HG03457 (cell line): Measurements from ENCODE around the gene CEACAM16.
A peak's percentile ranks its signal among the peaks of the same experiment; 100 is the strongest.
"Not testable (repeated sequence)": the region's sequence is repeated elsewhere in the genome, so short reads cannot be mapped to it uniquely, and the experiment has no call there.

Experiments
- ATAC-seq: cut with Tn5 transposase; IDR thresholded peaks from one replicate; pipeline ENCODE4 v1.9.1; 2021; ENCODE audit warnings: moderate number of reproducible peaks; ENCODE audit not compliant: unreplicated experiment

CEACAM16 gene, protein sequence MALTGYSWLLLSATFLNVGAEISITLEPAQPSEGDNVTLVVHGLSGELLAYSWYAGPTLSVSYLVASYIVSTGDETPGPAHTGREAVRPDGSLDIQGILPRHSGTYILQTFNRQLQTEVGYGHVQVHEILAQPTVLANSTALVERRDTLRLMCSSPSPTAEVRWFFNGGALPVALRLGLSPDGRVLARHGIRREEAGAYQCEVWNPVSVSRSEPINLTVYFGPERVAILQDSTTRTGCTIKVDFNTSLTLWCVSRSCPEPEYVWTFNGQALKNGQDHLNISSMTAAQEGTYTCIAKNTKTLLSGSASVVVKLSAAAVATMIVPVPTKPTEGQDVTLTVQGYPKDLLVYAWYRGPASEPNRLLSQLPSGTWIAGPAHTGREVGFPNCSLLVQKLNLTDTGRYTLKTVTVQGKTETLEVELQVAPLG

DNA sequence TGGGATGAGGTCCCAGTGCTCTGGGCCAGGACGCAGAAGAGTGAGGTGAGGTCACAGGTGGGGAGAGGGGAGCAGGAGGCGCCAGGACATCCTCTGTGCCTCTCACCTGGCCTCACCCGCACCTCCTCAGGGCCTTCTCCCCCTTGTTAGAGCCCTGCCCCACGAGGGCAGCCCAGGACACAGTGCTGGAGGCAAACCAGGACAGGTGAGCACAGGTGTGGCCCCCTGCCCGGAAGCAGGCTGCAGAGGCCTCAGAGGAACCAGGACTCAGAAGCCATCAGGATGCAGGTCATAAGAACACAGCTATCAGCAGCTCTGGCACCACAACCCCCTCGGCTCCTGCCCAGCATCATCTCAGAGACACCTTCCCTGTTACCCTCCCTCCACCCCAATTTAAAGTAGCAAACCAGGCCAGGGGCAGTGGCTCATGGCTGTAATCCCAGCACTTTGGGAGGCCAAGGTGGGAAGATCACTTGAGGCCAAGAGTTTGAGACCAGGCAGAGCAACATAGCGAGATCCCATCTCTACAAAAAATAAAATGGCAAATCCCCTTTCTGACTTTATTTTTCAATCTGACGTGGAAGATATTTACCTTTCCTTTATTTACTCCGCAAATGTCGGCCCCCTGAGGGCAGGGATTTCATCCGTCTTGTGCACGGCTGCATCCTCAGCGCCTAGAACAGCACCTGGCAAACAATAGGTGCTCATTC, at the start of gene CEACAM16:
Gene CEACAM16 (plus strand): TSS at position 660 of the 710 bp plus-strand sequence. CDS start 2,306 bp downstream, outside the sequence.
- ATAC-seq, result no peak

DNA sequence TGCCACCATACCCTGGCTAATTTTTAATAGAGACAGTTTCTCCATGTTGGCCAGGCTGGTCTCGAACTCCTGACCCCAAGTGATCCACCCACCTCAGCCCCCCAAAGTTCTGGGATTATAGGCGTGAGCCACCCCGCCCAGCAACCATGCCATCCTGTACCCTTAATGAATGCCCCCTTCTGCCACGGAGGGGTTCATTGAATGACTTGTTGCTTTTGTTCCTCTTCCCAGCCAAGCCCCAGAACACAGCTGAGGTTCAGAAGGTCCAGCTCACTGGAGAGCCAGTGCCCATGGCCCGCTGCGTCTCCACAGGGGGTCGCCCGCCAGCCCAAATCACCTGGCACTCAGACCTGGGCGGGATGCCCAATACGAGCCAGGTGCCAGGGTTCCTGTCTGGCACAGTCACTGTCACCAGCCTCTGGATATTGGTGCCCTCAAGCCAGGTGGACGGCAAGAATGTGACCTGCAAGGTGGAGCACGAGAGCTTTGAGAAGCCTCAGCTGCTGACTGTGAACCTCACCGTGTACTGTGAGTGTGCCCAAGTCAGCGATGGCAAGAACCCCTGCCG, 49.3 kb upstream of the CEACAM16 start:
- ATAC-seq, result no peak

DNA sequence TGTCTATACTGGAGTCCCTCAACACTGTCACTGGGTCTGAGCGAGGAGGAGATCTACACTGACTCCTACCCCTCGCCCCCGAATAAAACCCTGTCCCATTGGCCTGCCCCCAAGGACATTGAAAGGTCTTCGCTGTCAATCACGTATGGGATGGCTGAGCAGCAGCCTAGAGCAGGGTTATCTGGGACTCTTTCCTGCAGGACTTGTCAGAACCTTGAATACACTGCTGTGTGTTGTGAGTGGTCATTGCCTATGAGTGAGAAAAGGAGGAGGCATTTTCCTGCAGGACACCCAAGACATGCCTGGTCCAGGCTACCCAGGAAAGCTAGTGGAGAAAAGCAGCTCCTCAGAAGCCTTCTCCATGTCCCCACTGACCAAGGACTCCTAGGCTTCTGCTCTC, 45.6 kb upstream of the CEACAM16 start:
- no peak for ATAC-seq

DNA sequence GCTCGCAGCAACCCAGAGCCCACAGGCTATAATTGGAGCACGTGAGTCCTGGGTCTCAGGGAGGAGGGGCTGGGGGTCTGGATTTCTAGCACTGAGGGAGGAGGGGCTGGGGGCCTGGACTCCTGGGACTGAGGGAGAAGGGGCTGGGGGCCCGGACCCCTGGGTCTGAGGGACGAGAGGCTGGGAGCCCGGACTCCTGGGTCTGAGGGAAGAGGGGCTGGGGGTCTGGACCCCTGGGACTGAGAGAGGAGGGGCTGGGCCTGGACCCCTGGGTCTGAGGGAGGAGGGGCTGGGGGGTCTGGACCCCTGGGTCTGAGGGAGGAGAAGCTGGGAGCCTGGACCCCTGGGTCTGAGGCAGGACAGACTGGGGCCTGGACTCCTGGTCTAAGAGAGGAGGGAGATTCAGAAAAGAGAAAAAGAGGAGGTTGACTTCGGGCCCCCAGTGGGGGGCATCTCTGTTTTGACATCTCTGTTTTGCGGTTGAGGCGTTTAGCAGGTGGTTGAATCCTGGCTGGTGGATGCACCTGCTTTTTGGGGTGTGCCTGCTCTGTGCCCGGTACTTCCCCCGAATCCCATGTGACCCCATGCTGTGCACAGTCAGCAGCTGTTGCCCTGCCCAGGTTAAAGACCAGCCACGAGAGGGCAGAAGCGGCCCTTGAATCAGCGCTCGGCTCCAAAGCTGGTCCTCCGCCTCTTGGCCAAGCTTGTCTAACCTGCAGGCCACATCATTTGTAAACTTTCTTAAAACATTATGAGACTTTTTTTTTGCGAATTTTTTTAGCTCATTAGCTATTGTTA, 44.8 kb upstream of the CEACAM16 start:
- ATAC-seq, result peak; percentile 59

DNA sequence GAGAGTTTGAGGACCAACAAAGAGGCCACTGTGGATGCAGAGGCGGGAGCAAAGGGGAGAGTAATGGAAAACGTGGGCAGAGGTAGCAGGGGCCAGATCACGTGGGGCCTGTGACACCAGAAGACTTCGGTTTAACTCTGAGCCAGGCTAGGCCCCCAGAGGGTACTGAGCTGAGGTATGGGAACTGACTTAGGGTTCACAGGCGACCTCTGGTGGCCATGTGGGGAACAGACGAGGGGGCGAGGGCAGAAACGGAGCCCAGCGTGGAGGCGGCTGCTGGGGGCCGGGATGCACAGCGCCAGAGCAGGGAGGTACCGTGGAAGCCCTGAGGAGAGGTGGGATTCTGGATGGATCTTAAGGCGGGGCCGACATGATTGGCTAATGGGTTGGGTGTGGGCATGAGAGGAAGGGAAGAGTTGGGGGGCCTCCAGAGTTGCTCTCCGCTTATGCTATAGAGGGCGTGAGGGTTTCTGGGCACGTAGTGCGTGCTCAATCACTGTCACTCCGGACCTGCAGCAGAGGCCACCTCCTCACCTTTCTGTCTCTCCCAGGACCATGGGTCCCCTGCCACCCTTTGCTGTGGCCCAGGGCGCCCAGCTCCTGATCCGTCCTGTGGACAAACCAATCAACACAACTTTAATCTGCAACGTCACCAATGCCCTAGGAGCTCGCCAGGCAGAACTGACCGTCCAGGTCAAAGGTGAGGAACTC, 41.6 kb upstream of the CEACAM16 start:
- ATAC-seq, result no peak

DNA sequence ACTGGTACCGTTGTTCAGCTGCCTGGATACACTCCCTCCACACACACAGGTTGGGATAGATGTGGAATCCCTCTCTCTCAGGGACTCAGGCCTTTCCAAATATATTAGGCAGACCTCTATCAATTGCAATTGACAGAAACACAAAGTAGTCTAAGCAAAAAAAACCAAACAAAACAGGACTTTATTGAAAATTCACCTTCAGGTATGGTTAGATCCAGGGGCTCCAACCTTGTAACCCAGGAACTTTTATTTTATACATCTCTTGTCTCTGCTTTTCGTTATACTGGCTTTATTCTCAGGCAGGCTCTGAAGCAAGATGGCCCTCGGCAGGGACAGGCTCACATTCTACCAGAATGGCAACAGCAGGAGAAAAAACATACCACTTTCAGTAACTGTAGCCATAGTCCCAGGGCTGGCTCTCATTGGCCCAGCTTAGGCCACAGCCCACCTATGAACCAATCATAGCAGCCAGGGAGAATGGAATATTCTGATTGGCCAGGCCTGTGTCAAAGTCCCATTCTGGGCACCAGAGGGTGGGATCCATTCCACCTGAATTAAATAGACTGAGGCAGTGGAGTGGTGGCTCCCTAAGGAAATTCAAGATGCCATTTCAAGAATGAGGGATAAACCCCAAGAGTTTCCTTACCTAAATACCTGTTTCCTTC, 40.8 kb upstream of the CEACAM16 start:
- ATAC-seq, result no peak

DNA sequence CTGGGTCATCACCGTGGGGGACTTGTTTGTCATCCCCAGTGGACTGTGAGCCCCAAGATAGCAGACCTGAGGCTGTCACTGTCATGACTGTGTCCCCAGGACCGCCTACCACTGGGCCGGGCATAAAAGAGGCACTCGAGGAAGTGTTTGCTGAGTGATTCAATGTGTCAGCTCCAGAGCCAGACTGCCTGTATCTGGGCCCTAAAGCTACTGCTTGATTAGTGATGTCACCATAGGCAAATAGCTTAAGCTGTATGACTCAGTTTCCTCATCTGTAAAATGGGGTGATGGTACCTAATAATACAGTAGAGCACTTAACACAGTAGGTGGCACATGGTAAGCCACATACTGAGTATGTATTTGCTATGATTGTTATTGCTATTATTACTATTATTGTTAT, 38.9 kb upstream of the CEACAM16 start:
- no peak for ATAC-seq

DNA sequence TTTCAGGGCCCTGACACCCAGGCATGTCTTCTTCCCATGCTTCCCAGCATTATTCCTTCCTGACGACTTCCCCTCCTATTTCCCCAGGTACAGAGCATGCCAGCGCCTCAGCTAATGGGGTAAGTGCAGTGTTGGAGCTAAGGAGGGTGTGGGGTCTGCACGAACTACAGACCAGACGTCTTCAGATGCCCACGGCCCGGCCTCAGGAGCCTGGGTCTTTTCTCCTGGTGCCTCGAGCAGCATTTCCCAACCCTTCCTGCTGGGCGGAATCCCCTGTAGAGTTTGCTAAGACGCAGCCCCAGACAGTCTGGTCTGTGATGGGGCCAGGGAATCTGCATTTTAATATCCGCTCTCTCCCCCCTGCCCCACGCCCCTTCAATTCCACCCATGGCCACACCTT, 37.7 kb upstream of the CEACAM16 start:
- ATAC-seq, result no peak

DNA sequence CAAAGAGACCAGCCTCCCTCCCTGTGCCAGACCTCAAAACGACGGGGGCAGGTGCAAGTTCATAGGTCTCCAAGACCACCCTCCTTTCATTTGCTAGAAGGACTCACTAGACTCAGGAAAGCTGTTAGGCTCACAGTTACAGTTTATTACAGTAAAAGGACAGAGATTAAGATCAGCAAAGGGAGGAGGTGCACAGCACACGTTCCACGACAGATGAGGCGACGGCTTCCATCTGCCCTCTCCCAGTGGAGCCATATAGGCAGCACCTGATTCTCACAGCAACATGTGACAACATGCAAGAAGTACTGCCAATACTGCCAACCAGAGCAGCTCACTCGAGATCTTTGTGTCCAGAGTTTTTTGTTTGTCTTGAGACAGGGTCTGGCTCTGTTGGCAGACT, 37.0 kb upstream of the CEACAM16 start:
- no peak for ATAC-seq

DNA sequence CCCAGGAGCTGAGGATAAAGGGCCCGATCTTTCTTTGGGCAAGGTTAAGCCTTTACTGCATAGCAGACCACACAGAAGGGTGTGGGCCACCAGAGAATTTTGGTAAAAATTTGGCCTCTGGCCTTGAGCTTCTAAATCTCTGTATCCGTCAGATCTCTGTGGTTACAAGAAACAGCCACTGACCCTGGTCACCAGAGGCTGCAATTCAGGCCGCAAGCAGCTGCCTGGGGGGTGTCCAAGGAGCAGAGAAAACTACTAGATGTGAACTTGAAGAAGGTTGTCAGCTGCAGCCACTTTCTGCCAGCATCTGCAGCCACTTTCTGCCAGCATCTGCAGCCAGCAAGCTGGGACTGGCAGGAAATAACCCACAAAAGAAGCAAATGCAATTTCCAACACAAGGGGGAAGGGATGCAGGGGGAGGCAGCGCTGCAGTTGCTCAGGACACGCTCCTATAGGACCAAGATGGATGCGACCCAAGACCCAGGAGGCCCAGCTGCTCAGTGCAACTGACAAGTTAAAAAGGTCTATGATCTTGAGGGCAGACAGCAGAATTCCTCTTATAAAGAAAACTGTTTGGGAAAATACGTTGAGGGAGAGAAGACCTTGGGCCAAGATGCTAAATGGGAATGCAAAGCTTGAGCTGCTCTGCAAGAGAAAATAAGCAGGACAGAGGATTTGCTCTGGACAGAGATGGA, 36.1 kb upstream of the CEACAM16 start:
- no peak for ATAC-seq

DNA sequence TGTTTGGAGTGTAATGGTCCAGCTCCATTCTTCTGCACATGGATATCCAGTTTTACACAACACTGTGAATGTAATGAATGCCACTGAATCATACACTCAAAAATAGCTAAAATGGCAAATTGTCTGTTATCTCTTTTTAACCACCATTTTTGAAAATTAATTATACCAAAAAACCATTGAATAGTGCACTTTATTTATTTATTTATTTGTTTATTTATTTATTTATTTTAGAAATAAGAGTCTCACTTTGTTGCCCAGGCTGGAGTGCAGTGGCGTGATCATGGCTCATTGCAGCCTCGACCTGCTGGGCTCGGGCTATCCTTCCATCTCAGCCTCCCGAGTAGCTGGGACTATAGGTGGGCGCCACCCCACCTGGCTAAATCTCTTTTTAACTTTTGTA, 35.0 kb upstream of the CEACAM16 start:
- ATAC-seq, result no peak

DNA sequence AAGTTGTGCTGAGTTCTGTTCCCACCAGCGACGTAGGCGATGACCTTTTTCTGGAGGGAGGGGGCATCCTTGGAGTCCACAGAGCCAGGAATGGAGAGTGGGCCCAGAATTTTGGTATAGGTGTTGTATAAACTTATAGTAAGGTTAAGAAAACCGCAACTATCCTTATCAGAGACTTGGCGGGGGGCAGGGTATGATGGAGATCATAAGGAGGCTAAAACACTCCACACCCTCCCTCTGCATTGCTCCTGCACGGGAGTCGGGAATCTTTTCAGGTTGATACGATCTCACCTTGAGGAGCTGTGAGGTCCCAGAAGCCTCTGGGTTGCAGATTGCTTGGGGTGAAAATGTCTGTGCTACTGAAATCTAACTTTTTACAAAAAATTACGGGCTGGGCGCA, 34.0 kb upstream of the CEACAM16 start:
- ATAC-seq, result no peak

DNA sequence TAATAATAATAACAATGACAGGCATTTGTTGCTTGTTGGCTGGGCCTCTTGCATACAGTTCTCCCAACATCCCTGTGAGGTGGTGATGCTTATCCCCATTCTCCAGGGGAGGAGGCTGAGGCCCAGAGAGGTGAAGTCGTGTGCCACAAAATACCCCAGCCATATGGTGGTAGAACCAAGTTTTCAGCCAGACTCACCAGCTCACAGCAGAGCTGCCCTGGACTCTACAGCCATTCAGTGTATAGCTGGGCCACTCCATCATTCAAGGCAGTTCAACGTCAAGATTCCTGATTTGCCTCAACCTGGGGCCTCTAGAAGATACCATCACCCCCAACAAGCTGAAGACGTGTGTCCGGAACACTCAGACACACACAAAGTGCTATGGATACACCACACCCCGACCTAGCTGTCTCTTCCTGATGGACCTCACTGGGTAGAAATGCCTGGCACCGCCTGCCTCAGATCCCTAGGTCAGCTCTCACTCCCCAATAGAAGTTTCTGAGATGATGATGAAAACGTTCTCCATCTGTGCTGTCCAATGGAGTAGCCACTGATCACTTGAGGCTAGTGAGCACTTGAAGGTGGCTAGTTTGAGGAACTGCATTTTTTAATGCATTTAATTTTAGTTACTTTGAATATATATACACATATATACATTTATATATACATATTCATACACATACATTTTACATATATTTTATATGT, 31.9 kb upstream of the CEACAM16 start:
- no peak for ATAC-seq

DNA sequence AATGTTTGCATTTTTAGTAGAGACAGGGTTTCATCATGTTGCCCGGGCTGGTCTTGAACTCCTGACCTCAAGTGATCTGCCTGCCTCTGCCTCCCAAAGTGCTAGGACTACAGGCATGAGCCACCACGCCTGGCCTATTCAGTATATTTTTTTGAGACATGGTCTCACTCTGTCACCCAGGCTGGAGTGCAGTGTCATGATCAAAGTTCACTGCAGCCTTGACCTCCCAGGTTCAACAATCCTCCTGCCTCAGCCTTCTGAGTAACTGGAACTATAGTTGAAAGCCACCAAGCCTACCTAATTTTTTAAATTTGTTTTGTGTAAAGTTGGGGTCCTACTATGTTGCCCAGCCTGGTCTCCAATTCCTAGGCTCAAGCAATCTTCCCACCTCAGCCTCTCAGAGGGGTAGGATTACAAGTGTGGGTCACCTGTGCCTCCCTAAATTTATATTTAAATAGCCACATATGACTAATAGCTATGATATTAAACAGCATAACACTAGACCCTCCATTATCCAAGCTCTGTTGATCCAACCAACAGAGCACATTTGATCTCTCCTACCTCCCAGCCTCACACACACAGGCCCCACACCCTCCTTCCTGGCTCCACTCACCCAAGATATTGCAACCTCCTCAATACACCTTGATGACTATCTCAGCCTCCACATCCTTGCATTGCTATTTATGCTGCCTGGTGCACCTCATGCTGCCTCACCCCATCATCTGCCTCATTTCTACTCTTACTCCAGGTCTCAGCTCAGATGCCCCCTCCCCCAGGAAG, 29.8 kb upstream of the CEACAM16 start:
- no peak for ATAC-seq

DNA sequence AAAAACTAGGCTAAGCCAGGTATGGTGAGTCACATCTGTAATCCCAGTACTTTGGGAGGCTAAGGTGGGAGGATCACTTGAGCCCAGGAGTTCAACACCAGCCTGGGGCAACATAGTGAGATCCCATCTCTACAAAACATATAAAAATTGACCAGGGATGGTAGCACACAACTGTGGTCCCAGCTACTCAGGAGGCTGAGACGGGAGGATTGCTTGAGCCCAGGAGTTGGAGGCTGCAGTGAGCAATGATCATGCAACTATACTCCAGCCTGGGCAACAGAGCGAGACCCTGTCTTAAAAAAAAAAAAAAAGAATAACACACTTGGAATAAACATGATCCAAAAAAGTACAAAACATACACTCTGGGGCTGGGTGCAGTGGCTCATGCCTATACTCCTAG, 28.9 kb upstream of the CEACAM16 start:
- not testable (repeated sequence) for ATAC-seq

DNA sequence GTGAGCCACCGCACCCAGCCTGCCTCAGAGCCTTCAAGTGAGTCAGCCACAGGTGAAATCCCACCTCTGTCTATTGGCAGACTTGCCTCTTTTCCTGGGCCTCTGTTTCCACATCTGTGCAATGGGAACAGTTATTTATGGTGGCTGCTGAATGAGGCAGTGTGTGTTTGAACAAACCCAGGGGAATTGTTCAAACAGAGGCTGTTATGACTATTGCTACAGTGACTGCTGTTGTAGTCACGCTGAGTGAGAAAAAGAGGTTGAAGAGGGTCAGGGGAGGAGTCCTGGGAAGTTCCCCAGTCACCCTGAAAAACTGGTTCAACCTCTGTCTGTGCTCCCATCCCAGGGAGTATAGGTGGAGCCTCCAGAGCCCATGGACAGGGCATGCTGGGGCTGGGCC, 27.6 kb upstream of the CEACAM16 start, which contains the start of gene CEACAM19:
Gene CEACAM19 (plus strand): TSS at position 83 of the 400 bp plus-strand sequence. CDS start 450 bp downstream, outside the sequence.
- ATAC-seq, result no peak

DNA sequence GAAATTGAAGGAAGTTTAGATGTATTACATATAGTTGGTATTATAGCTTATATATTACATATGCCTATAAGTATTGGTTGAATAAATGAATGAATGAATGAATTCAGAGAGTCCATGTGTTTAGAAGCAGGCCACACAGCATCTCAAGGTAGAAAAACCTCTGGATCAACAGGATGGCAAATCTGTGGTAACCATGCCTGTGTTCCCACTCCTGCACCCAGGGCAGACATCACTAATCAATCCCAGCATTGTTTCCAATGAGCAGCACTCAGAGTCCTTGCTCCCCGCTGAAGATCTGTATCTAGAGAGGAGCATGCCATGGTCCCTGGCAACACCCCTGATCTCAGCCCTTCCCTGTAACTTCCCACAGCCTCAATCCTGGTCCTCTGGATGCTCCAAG, 26.7 kb upstream of the CEACAM16 start:
- no peak for ATAC-seq

DNA sequence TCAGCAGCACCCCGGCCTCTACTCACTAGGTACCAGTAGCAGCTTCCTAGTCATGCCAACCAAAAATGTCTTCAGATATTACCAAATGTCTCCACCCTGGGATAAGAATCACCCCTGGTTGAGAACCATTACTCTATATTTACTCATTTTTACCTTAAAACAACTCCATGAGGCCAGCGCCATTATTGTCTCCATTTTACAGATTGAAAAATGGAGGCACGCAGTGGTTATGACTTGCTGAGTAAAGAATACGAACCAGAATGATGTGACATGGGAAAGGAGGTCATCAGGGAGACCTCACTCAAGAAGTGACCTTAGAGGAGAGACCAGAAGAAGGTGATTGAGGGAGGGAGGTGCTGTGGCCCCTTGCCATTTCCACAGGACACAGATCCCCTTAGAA, 25.4 kb upstream of the CEACAM16 start:
- ATAC-seq, result no peak
